Measurements from ENCODE around the gene MRPL27. TPM values are rescaled to one million over a fixed set of nuclear protein-coding genes. Genes with fewer than 3 reads are reported as not detected.
"Not testable (repeated sequence)": the region's sequence is repeated elsewhere in the genome, so short reads cannot be mapped to it uniquely, and the experiment has no call there.

The MRPL27 gene
- total and polyA plus RNA-seq, 5 experiments from 2014 or later, result 28.0 to 60.6 (median 30.0) TPM

GRCh38 chr17:50398672-50399071, 25.7 kb upstream of the MRPL27 start:
- POLR2A ChIA-PET, result interaction anchor here (1.1 to 3.1 kb wide), 4 partner anchors 27 to 52 kb away, joined by 3 to 16 read pairs (median 11); partner anchors contain the start of genes ACSF2 and XYLT2
- ATAC-seq, H3K9me3 Mint-ChIP-seq, H3K27me3 Mint-ChIP-seq, DNase-seq: not testable (repeated sequence)
- Mint-ChIP-seq H3K4me3 (peak overlapping the region in 4 of 10 donors; percentile 44 to 85 (median 66)), H3K4me1 (peaks cover 11 to 37% (median 30%) of the 10 kb centered on the region in 4 donors), H3K27ac (peak overlapping the region in 1 of 10 donors; percentile 33), H3K36me3 (peaks cover 0 to 15% (median 3%) of the 10 kb centered on the region in 3 donors)

GRCh38 chr17:50397919-50398285, 24.9 kb upstream of the MRPL27 start:
- H3K36me3 Mint-ChIP-seq, result peaks cover 0 to 23% (median 9%) of the 10 kb centered on the region in 3 donors
- DNase-seq (no peak), ATAC-seq (no peak)
- H3K27ac Mint-ChIP-seq, result peak overlapping the region in 9 of 10 donors; percentile 49 to 96 (median 90)
- no peaks in the 10 kb centered on the region for H3K27me3 Mint-ChIP-seq
- POLR2A ChIA-PET, result interaction anchor here (0.7 to 3.1 kb wide), 12 partner anchors 11 to 81 kb away, joined by 3 to 24 read pairs (median 8); partner anchors contain the start of genes ACSF2, CHAD, EME1 and MRPL27
- H3K4me1 Mint-ChIP-seq, result peaks cover 16 to 44% (median 35%) of the 10 kb centered on the region in 4 donors
- no peaks in the 10 kb centered on the region for H3K9me3 Mint-ChIP-seq
- H3K4me3 Mint-ChIP-seq, result peak overlapping the region; percentile 84 to 96 (median 94)

- ATAC-seq (peak; percentile 97 to 98), DNase-seq (peak; percentile 87 to 95 (median 93))
- Mint-ChIP-seq H3K4me1 (peaks cover 16 to 45% (median 36%) of the 10 kb centered on the region in 4 donors), H3K27me3 (no peaks in the 10 kb centered on the region), H3K9me3 (no peaks in the 10 kb centered on the region), H3K27ac (peak within 1 kb of the TSS; percentile 87 to 96 (median 94)), H3K36me3 (peaks cover 0 to 29% (median 10%) of the 10 kb centered on the region in 3 donors), H3K4me3 (peak within 1 kb of the TSS; percentile 84 to 96 (median 94))
- POLR2A ChIA-PET, result interaction anchor here (0.6 to 3.1 kb wide), 15 partner anchors 9 to 86 kb away, joined by 3 to 24 read pairs (median 5); partner anchors contain the start of genes ACSF2, CHAD, EME1 and MRPL27
These were observed 24.3 kb upstream of the MRPL27 start, which contains the start of gene LRRC59 for GRCh38 chr17:50397111-50397918. TSS of gene LRRC59 (minus strand) at chr17:50397523. CDS start at chr17:50397317, 206 bp downstream.

GRCh38 chr17:50396261-50397110, 23.5 kb upstream of the MRPL27 start:
- POLR2A ChIA-PET, result interaction anchor here (1.0 to 3.1 kb wide), 12 partner anchors 8 to 87 kb away, joined by 3 to 24 read pairs (median 8); partner anchors contain the start of genes ACSF2, CHAD, EME1 and MRPL27
- Mint-ChIP-seq H3K36me3 (peaks cover 0 to 37% (median 10%) of the 10 kb centered on the region in 3 donors), H3K4me3 (peak overlapping the region; percentile 84 to 96 (median 94)), H3K4me1 (peaks cover 16 to 45% (median 36%) of the 10 kb centered on the region in 4 donors), H3K27ac (peak overlapping the region; percentile 87 to 96 (median 94)), H3K27me3 (no peaks in the 10 kb centered on the region), H3K9me3 (no peaks in the 10 kb centered on the region)
- peak; percentile 2 to 9 for ATAC-seq
- peak in 2 of 10 donors; percentile 11 to 15 for DNase-seq

- Mint-ChIP-seq H3K36me3 (peaks cover 0 to 54% (median 16%) of the 10 kb centered on the region in 3 donors), H3K27ac (peak overlapping the region in 6 of 10 donors; percentile 32 to 79 (median 60)), H3K4me1 (peaks cover 17 to 45% (median 36%) of the 10 kb centered on the region in 4 donors), H3K27me3 (no peaks in the 10 kb centered on the region), H3K4me3 (peak overlapping the region in 8 of 10 donors; percentile 27 to 95 (median 64)), H3K9me3 (no peaks in the 10 kb centered on the region)
- no peak for DNase-seq
- ATAC-seq, result no peak
- POLR2A ChIA-PET, result interaction anchor here (1.2 kb wide), 1 partner anchor 22 kb away, joined by 3 read pairs; the partner anchor contains the start of genes EME1 and MRPL27
These were observed 21.7 kb upstream of the MRPL27 start for GRCh38 chr17:50394711-50395110.

GRCh38 chr17:50393700-50394099, 20.7 kb upstream of the MRPL27 start:
- Mint-ChIP-seq H3K4me1 (peaks cover 18 to 45% (median 36%) of the 10 kb centered on the region in 4 donors), H3K36me3 (peaks cover 0 to 64% (median 17%) of the 10 kb centered on the region in 3 donors), H3K27ac (no peak overlapping the region), H3K27me3 (no peaks in the 10 kb centered on the region), H3K9me3 (no peaks in the 10 kb centered on the region), H3K4me3 (no peak overlapping the region)
- no peak for ATAC-seq
- DNase-seq, result no peak
- POLR2A ChIA-PET, result no interaction called here

GRCh38 chr17:50392621-50393020, 19.6 kb upstream of the MRPL27 start:
- POLR2A ChIA-PET, result interaction anchor here (1.1 kb wide), 1 partner anchor 19 kb away, joined by 5 read pairs; the partner anchor contains the start of genes EME1 and MRPL27

GRCh38 chr17:50389534-50389933, 16.6 kb upstream of the MRPL27 start:
- Mint-ChIP-seq H3K27me3 (no peaks in the 10 kb centered on the region), H3K27ac (no peak overlapping the region), H3K4me1 (peaks cover 2 to 15% (median 13%) of the 10 kb centered on the region in 4 donors), H3K4me3 (no peak overlapping the region), H3K9me3 (no peaks in the 10 kb centered on the region), H3K36me3 (peaks cover 0 to 99% (median 29%) of the 10 kb centered on the region in 3 donors)
- DNase-seq, result no peak
- no peak for ATAC-seq
- POLR2A ChIA-PET, result interaction anchor here (0.7 to 1.7 kb wide), 2 partner anchors 16 to 344 kb away, joined by 3 to 5 read pairs; partner anchors contain the start of genes EME1 and MRPL27

More at GRCh38 chr17:50392621-50393020, 19.6 kb upstream of the MRPL27 start:
- DNase-seq, result no peak
- H3K27ac Mint-ChIP-seq, result no peak overlapping the region
- no peaks in the 10 kb centered on the region for H3K27me3 Mint-ChIP-seq
- peaks cover 19 to 40% (median 32%) of the 10 kb centered on the region in 4 donors for H3K4me1 Mint-ChIP-seq
- H3K9me3 Mint-ChIP-seq, result no peaks in the 10 kb centered on the region
- peaks cover 0 to 75% (median 19%) of the 10 kb centered on the region in 3 donors for H3K36me3 Mint-ChIP-seq
- ATAC-seq, result no peak
- no peak overlapping the region for H3K4me3 Mint-ChIP-seq

- Mint-ChIP-seq H3K36me3 (peaks cover 0 to 99% (median 26%) of the 10 kb centered on the region in 3 donors), H3K4me3 (no peak overlapping the region), H3K27me3 (no peaks in the 10 kb centered on the region), H3K27ac (no peak overlapping the region), H3K9me3 (no peaks in the 10 kb centered on the region), H3K4me1 (peaks cover 1 to 10% (median 8%) of the 10 kb centered on the region in 4 donors)
- POLR2A ChIA-PET, result interaction anchor here (0.6 to 1.7 kb wide), 3 partner anchors 8 to 671 kb away, joined by 4 to 5 read pairs (median 5); partner anchors contain the start of genes EME1, LRRC59 and MRPL27
- DNase-seq (no peak), ATAC-seq (no peak)
These were observed 15.7 kb upstream of the MRPL27 start for GRCh38 chr17:50388728-50389127.

GRCh38 chr17:50386510-50386909, 13.5 kb upstream of the MRPL27 start:
- Mint-ChIP-seq H3K36me3 (peaks cover 0 to 97% (median 25%) of the 10 kb centered on the region in 3 donors), H3K27ac (peak overlapping the region in 2 of 10 donors; percentile 33 to 55), H3K9me3 (no peaks in the 10 kb centered on the region), H3K27me3 (no peaks in the 10 kb centered on the region), H3K4me1 (peaks cover 0 to 3% (median 0%) of the 10 kb centered on the region in 4 donors), H3K4me3 (no peak overlapping the region)
- POLR2A ChIA-PET, result interaction anchor here (0.5 to 2.0 kb wide), 3 partner anchors 11 to 123 kb away, joined by 3 to 9 read pairs (median 3); partner anchors contain the start of gene LRRC59
- DNase-seq (no peak), ATAC-seq (no peak)

GRCh38 chr17:50382931-50383330, 9.9 kb upstream of the MRPL27 start:
- Mint-ChIP-seq H3K36me3 (peaks cover 0 to 68% (median 16%) of the 10 kb centered on the region in 3 donors), H3K4me3 (no peak overlapping the region), H3K9me3 (no peaks in the 10 kb centered on the region), H3K27ac (no peak overlapping the region), H3K4me1 (no peaks in the 10 kb centered on the region), H3K27me3 (no peaks in the 10 kb centered on the region)
- DNase-seq (no peak), ATAC-seq (no peak)
- POLR2A ChIA-PET, result no interaction called here

Measured in naive thymus-derived CD8-positive, alpha-beta T cell (primary cell).